NCI-H510A (cell line): ENCODE data around the gene NABP2.
"Not testable (repeated sequence)": the region's sequence is repeated elsewhere in the genome, so short reads cannot be mapped to it uniquely, and the experiment has no call there.

Source experiments
- DNase-seq: peaks from one replicate; lab custom pipeline; 2025; lab: John Stamatoyannopoulos, UW

The NABP2 gene

GRCh38 chr12:56244494-56244893 lies 20.4 kb downstream of the NABP2 start:
- DNase-seq: no peak

DNA sequence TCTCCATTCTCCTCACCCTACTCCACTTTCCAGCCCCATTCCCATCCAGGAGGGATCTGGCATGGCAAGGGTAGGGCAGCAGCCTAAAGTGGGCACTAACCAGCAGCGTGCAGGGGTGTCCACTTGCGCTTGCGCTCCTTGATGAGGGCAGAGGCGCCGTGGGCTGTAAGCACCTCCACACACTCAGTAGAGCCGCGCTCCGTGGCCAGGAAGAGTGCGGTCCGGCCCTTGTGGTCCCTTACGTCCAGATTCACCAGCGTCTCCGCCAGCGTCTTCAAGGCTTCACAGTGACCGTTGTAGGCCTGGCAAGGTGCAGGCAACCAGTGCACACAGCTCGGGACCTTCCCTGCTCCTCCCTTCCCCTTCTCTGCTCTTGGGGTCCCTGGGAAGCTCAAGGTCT lies 23.8 kb downstream of the NABP2 start:
- no peak for DNase-seq

DNA sequence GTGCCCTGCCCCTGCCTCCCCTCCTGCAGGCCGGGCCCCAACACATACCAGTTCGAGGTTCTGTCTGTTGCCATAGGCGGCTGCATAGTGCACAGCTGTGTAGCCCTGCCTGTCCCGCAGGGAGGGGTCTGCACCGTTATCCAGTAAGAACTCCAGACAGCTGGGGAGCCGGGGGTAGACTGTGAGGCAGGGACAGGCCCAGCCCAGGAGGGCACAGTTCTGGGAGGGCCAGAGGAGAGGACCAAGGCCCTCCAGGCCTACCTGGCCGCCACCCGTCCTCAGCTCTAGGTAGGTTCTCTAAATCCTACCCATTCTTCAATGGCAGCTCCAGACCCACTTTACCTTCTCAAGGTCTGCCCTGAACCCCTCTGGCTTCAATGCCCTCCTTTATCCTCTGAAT lies 24.6 kb downstream of the NABP2 start:
- no peak for DNase-seq

GRCh38 chr12:56252649-56253048 lies 28.5 kb downstream of the NABP2 start:
- DNase-seq: no peak

DNA sequence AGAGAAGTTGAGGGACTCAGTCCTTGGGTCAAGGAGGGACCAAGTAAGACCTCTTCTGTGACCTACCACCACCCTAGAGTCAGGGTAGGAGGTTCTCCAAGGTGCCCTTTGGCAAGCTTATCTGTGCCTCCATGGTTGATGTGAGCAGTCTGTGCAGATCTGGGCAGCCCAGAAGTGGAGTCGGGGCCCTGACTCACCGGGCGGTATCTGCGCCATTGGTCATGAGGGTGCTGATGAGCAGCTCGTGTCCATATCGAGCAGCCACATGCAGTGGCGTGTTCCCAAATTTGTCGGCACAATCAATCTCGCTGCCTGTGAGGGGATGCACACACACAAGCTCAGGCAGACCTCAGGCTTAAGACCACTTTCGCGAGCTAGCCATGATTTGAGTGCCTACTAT lies 28.9 kb downstream of the NABP2 start:
- DNase-seq: no peak

DNA sequence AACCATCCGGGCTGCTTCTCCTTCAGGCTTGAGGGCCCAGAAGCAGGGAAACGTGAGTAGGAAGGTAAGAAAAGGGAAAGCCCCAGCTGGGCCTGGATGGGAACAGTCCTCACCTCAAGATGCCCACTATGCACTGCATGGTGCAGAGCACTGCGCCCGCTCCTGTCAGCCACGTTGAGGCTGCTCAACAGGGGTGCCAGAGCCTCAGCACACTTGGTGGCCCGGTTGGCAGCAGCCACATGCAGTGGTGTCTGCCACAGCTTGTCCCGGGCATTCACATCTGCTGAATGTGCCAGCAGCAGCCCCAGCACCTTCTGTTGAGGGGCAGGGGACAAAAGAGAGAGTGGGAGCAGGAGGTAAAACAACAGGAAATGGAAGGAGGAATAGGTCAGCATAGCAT lies 31.5 kb downstream of the NABP2 start:
- no peak for DNase-seq

DNA sequence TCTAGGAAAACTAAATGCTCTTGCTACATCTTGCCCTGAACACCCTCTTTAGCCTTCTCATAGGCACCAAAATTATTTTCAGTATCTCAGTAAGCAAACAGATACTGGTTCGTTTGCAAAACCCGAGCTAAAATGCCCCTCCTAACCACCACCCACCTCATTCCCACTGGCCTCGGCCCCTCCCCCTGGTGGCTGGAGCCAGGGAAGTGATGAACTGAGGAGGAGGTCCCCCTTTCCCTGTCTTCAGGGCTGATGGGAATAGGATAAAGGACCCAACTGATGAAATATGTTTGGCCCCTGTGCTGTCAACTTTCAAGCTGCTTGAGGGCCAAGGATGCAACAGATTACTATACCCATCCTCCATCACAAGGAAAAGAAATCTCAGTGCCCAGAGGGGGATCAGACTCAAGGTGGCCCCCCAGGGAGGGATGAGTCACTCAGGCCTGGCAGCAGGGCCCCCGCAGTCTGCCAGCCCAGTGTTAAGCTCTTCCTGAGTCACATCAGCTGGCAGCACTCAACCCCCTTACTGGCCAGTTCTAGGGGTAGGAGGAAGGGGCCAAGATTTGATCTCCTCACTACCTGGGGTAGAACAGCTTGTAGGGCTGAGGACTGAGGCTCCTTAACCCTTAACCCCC lies 32.3 kb downstream of the NABP2 start:
- no peak for DNase-seq

GRCh38 chr12:56257071-56257470 lies 32.9 kb downstream of the NABP2 start:
- no peak for DNase-seq

DNA sequence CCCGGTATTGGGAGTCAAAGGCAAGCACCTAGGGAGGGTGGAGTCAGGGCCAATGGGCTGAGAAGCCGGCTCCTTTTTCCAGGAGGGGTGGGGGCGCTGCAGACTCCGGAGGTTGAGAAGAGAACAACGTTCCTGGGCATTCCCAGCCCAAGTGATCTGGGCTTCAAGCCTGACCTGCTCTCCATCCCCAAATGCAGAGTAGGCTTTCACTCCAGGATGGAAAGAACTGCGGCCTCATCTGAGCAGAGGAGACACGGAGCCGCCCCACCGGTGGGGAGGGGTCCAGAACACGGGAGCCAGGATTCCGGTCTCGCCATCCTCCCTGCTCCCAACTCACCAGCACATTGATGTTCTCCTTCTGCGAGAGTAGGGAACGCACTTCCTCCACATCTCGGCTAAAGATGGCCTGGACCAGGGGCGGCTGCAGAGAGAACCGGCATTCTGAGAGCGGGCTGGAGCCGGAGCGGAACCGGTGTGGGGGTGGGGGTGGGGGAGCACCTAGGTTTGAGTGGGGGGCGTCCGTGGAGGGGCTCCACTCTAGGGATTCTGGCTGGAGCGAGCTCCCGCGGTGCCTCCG lies 33.4 kb downstream of the NABP2 start:
- DNase-seq: peak; percentile 32

DNA sequence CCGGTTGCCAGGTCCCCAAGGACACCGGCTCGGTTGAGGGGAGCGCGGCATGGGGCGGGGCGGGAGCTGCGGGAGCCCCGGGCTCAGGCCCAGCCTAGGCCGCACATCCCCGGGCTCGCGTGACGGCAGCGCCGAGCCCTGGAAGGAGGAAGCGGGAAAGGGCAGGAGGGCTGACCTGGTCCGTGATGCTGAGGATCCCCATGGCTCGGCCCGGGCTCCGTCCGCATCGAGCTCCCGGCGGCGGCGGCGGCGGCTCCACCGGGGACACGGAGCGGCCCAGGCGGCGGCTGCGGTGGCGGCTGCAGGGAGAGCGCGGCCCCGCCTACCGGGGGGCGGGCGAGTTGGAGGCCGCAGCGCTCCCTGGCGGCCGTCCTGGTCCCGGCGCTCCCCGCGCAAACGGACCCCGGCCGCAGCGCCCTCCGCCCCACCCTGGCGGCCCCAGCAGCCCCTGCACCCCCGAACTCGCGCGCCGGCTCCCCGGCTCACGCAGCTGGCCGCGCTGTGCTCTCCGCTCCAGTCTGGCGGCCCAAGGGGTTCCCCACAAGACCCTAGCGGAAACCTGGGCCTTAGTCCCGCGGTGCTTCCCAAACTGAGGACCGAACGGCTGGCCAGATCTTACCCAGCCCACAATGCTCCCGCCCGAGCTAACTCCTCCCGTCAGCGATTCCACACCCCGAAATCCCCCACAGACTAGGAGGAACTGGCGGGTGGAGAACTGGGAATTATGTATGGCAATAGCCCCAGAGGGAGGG lies 34.1 kb downstream of the NABP2 start, which contains the start of gene ANKRD52:
ANKRD52 (minus strand) TSS at position 317 of the 752 bp plus-strand sequence; CDS start at position 202, 115 bp downstream.
- DNase-seq: peak; percentile 78

GRCh38 chr12:56258820-56259183 lies 34.7 kb downstream of the NABP2 start:
- no peak for DNase-seq

DNA sequence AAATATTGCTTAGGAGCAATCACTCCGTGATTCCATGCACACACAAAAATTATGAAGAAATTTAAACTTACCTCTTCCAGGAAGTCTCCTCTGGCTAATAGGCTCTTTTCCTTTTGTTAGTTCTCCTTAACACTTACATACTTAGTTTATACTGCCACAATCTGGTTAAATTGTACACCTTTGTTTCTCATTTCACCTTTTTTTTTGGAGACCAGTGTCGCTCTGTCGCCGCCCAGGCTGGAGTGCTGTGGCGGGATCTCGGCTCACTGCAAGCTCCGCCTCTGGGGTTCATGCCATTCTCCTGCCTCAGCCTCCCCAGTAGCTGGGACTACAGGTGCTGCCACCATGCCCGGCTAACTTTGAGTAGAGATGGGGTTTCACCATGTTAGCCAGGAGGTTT lies 36.2 kb downstream of the NABP2 start:
- no peak for DNase-seq

GRCh38 chr12:56260921-56261320 lies 36.8 kb downstream of the NABP2 start:
- no peak for DNase-seq

GRCh38 chr12:56261503-56262232 lies 37.5 kb downstream of the NABP2 start:
- no peak for DNase-seq

- DNase-seq: not testable (repeated sequence)
Measured at GRCh38 chr12:56262955-56263354, 38.8 kb downstream of the NABP2 start.

DNA sequence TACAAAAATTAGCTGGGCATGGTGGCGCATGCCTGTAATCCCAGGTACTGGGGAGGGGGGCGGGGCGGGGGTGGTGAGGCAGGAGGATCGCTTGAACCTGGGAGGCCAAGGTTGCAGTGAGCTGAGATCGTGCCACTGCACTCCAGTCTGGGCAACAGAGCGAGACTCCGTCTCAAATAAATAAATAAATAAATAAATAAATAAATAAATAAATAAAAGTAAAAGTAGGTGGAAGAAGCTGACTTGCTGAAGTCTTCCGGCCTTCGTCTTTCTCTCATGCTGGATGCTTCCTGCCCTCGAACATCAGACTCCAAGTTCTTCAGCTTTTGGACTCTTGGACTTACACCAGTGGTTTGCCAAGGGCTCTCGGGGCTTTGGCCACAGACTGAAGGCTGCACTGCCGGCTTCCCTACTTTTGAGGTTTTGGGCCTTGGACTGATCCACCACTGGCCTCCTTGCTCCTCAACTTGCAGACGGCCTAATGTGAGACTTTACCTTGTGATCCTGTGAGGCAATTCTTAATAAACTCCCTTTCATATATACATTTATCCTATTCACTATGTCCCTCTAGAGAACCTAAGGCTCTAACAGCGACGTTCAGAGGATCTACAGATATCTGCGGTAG lies 42.0 kb downstream of the NABP2 start:
- DNase-seq: not testable (repeated sequence)

DNA sequence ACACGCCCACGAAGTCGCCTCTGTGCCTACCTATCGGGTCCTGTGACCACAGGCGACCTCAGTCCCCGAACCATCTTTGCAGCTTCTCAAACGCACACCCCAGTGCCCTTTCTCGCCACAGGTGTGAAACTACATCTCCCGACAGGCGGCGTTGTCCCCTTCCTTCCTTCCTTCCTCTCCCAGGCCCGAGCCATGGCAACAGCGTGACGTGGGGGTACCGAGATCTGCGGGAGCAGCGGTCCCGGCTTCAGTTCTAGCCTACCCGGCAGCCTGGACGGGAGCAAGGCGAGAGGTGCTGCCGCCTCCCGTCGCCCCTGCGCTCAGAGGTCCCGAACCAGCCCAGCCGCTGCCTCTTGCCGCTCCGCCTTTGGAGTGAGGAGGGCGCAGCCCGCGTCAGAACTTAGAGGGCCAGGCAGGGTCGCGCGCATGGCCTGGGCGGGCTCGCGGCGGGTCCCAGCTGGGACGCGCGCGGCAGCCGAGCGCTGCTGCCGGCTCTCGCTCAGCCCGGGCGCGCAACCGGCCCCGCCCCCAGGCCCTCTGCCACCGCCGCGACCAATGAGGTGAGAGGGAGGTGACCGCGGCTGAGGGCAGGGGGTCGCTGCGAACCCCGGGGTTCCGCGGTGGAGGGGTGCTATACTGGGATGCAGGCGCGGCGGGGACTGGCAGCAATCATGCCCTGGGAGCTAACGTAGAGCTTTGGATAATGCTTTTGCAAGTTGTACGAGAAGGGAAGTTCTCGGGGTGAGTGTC lies 42.7 kb downstream of the NABP2 start, which contains the start of gene COQ10A:
COQ10A (plus strand) TSS at position 250 of the 750 bp plus-strand sequence; CDS start at position 427, 177 bp downstream.
- DNase-seq: peak; percentile 95

DNA sequence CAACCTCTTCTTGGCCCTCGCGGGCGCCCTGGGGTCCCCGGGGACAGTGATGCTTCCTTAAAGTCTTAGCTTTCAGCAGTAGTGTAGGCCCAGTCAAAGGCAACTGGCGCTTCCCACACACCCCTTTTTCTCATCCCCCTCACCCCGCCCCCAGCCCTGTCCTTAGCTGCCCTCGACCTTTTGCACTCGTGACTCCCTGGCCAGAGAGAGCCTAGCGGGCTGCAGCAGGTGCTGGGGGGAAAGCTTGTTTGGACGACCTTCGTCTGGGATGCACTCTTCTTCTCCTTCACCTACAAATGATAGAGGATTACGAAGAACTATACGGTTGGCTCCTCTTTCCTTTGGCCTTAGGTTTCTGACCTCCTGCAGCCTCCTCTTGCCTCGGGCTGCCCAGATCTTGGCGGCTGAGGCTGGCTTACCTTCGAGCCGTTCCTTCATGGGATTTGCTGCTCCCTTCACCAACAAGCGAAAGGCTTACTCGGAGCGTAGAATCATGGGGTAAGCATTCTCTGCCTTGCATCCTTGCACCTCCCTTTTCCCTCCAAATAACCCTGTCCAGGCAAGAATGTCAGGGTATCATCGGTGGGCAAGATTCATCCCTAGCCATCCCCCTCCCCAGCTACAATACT lies 43.4 kb downstream of the NABP2 start:
- DNase-seq: no peak

- no peak for DNase-seq
Measured at GRCh38 chr12:56271031-56271430, 46.9 kb downstream of the NABP2 start.

GRCh38 chr12:56272468-56272867 lies 48.3 kb downstream of the NABP2 start:
- DNase-seq: not testable (repeated sequence)

DNA sequence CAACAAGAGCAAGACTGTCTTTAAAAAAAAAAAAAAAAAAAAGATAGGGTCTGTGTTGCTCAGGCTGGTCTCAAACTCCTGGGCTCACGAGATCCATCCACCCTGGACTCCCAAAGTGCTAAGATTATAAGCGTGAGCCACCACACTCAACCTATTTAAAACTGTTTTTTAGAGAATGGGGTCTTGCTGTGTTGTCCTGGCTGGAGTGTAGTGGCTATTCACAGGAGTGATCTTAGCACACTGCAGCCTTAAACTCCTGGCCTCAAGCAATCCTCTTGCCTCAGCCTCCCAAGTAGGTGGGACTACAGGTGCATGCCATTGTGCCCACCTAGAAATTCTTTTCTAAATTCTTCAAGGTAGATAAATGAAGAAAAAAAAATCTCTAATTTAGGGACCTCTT lies 50.2 kb downstream of the NABP2 start:
- no peak for DNase-seq
